ENCODE results near the gene TAPT1. TPM values are rescaled to one million over a fixed set of nuclear protein-coding genes. Genes with fewer than 3 reads are reported as not detected.

TAPT1 gene
- polyA plus RNA-seq, 1 of the 3 experiments (the other 2 are of a cell fraction) = 6.2 TPM

DNA sequence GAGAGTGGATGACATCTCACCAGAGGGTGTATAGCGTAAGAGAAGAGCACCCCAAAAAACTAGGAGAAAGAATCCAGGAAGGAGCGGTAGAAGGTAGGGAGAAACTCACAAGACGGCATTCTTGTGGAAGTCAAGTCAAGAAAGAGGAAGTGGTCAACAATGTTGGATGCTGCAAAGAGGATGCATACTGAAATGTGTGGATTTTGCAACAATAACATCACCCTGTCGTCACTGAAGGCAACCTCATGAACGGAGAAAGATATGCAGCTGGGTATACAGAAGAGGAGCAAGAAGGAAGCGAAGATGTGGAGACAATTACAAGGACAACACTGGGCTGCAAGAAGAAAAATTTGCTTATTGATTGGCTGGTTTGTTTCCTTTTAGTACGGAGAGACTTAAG is 11.4 kb upstream of the TAPT1 start (continued):
- TF ChIP-seq GATA2 (CRISPR knock-in tag; IDR thresholded peaks at IDR 0.05) (no peak), ELF1 (IDR thresholded peaks at IDR 0.05) (no peak), NRF1 (IDR thresholded peaks at IDR 0.05; ENCODE audit: low read depth, low read length) (no peak)
- TF ChIP-seq, protein P1, sequence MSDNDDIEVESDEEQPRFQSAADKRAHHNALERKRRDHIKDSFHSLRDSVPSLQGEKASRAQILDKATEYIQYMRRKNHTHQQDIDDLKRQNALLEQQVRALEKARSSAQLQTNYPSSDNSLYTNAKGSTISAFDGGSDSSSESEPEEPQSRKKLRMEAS (IDR thresholded peaks at IDR 0.05; ENCODE audit: low read depth) = no peak
- TF ChIP-seq, protein P2, sequence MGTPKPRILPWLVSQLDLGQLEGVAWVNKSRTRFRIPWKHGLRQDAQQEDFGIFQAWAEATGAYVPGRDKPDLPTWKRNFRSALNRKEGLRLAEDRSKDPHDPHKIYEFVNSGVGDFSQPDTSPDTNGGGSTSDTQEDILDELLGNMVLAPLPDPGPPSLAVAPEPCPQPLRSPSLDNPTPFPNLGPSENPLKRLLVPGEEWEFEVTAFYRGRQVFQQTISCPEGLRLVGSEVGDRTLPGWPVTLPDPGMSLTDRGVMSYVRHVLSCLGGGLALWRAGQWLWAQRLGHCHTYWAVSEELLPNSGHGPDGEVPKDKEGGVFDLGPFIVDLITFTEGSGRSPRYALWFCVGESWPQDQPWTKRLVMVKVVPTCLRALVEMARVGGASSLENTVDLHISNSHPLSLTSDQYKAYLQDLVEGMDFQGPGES (IDR thresholded peaks at IDR 0.05; ENCODE audit: low read depth, low read length) = no peak

DNA sequence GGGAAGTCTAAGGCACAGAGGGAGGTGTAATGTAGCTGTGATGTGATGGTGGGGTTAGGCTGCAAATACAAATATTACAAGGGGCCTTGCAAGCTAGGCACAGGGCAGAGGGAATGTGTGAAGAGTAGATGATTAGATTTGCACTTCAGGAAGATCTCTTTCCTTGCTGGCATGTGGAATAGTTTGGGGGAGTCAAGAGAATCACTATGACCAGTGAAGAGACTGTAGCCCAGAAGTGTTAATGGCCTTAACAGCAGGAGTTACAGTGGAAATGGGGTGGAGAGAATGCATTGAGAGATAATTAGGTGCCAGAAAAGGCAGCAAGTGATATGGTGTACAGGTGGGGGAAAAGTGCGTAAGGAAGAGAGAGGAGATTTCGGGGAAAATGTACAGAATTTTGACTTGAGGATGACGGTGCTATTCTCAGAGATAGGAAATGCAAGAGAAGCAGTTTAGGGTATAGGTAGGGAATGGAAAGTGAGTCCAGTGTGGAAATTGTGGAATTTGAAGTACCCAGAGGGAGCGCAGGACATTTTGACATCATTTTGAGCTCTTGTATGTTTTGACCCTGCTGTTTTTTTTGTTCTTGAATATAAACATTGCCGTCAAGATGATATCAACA is 10.2 kb upstream of the TAPT1 start:
- Histone ChIP-seq H3K9ac (no peak overlapping the region), H3K4me1 (ENCODE audit: control insufficient read depth in 1 of 2, insufficient read depth in 2 of 2, low read depth in 1 of 2, low read length in 1 of 2) (peaks cover 0 to 11% of the 10 kb centered on the region in 2 experiments; a peak in 2 of 4 replicates), H3K9me3 (no peaks in the 10 kb centered on the region), H3F3A (replicated peaks; ENCODE audit: insufficient read depth) (no peaks in the 10 kb centered on the region), H4K20me1 (ENCODE audit: insufficient read depth) (no peaks in the 10 kb centered on the region), H2AFZ (ENCODE audit: low read depth) (no peak overlapping the region), H3K27ac (ENCODE audit: low read depth in 2 of 2, low read length in 1 of 2) (no peak overlapping the region), H3K9me2 (no peaks in the 10 kb centered on the region), H3K4me2 (no peak overlapping the region), H3K27me3 (ENCODE audit: insufficient read depth) (no peaks in the 10 kb centered on the region), H3K4me3 (ENCODE audit: low read depth in 2 of 2, low read length in 1 of 2) (no peak overlapping the region), H3K36me3 (replicated peaks in 1 of 2; ENCODE audit: control insufficient read depth in 1 of 2, insufficient read depth in 2 of 2, low read length in 1 of 2) (no peaks in the 10 kb centered on the region), H3K79me2 (ENCODE audit: insufficient read depth) (no peaks in the 10 kb centered on the region; the same call in 1 of the 2 replicates)
- CTCF ChIA-PET = interaction anchor here (0.9 to 1.4 kb wide), 2 partner anchors 31 to 260 kb away, joined by 3 to 4 read pairs; no protein-coding TSS in a partner anchor
- WGBS (ENCODE audit: low lambda C conversion rate) = 86% methylated on average over 5 of the region's 5 CpGs
- POLR2A ChIA-PET = no interaction called here
- TF ChIP-seq TAF1 (IDR thresholded peaks at IDR 0.05; ENCODE audit: borderline replicate concordance, low read depth, low read length) (no peak), NFIC (IDR thresholded peaks at IDR 0.05; ENCODE audit: borderline replicate concordance) (no peak), FOXJ3 (CRISPR knock-in tag; IDR thresholded peaks at IDR 0.05) (no peak), SIN3A (IDR thresholded peaks at IDR 0.05; ENCODE audit: borderline replicate concordance, low read depth, low read length) (no peak), RXRA (IDR thresholded peaks at IDR 0.05; ENCODE audit: borderline replicate concordance, low read depth) (no peak), NRF1 (IDR thresholded peaks at IDR 0.05; ENCODE audit: low read depth, low read length) (no peak), YY1 (IDR thresholded peaks at IDR 0.05; ENCODE audit: low read depth) (no peak), JUND (IDR thresholded peaks at IDR 0.05) (no peak), RCOR1 (IDR thresholded peaks at IDR 0.05; ENCODE audit: low read length) (no peak)
- TF ChIP-seq, protein P3, sequence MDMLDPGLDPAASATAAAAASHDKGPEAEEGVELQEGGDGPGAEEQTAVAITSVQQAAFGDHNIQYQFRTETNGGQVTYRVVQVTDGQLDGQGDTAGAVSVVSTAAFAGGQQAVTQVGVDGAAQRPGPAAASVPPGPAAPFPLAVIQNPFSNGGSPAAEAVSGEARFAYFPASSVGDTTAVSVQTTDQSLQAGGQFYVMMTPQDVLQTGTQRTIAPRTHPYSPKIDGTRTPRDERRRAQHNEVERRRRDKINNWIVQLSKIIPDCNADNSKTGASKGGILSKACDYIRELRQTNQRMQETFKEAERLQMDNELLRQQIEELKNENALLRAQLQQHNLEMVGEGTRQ (IDR thresholded peaks at IDR 0.05; ENCODE audit: borderline replicate concordance, low read depth, low read length) = no peak
- TF ChIP-seq, protein P4, sequence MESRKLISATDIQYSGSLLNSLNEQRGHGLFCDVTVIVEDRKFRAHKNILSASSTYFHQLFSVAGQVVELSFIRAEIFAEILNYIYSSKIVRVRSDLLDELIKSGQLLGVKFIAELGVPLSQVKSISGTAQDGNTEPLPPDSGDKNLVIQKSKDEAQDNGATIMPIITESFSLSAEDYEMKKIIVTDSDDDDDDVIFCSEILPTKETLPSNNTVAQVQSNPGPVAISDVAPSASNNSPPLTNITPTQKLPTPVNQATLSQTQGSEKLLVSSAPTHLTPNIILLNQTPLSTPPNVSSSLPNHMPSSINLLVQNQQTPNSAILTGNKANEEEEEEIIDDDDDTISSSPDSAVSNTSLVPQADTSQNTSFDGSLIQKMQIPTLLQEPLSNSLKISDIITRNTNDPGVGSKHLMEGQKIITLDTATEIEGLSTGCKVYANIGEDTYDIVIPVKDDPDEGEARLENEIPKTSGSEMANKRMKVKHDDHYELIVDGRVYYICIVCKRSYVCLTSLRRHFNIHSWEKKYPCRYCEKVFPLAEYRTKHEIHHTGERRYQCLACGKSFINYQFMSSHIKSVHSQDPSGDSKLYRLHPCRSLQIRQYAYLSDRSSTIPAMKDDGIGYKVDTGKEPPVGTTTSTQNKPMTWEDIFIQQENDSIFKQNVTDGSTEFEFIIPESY (IDR thresholded peaks at IDR 0.05; ENCODE audit: borderline replicate concordance, low read depth) = no peak
- TF ChIP-seq, protein P5, sequence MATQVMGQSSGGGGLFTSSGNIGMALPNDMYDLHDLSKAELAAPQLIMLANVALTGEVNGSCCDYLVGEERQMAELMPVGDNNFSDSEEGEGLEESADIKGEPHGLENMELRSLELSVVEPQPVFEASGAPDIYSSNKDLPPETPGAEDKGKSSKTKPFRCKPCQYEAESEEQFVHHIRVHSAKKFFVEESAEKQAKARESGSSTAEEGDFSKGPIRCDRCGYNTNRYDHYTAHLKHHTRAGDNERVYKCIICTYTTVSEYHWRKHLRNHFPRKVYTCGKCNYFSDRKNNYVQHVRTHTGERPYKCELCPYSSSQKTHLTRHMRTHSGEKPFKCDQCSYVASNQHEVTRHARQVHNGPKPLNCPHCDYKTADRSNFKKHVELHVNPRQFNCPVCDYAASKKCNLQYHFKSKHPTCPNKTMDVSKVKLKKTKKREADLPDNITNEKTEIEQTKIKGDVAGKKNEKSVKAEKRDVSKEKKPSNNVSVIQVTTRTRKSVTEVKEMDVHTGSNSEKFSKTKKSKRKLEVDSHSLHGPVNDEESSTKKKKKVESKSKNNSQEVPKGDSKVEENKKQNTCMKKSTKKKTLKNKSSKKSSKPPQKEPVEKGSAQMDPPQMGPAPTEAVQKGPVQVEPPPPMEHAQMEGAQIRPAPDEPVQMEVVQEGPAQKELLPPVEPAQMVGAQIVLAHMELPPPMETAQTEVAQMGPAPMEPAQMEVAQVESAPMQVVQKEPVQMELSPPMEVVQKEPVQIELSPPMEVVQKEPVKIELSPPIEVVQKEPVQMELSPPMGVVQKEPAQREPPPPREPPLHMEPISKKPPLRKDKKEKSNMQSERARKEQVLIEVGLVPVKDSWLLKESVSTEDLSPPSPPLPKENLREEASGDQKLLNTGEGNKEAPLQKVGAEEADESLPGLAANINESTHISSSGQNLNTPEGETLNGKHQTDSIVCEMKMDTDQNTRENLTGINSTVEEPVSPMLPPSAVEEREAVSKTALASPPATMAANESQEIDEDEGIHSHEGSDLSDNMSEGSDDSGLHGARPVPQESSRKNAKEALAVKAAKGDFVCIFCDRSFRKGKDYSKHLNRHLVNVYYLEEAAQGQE (IDR thresholded peaks at IDR 0.05; ENCODE audit: low read depth, low read length) = no peak
- TF ChIP-seq, protein P6, sequence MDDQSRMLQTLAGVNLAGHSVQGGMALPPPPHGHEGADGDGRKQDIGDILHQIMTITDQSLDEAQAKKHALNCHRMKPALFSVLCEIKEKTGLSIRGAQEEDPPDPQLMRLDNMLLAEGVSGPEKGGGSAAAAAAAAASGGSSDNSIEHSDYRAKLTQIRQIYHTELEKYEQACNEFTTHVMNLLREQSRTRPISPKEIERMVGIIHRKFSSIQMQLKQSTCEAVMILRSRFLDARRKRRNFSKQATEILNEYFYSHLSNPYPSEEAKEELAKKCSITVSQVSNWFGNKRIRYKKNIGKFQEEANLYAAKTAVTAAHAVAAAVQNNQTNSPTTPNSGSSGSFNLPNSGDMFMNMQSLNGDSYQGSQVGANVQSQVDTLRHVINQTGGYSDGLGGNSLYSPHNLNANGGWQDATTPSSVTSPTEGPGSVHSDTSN (IDR thresholded peaks at IDR 0.05) = no peak
- DNase-seq = no peak
